Mammary epithelial cell (primary cell): ENCODE results near the gene NSG1.

Source experiments
- CTCF ChIP-seq, 2 donors: IDR thresholded peaks in 1 of 2; conservative IDR thresholded peaks in 1 of 2; 2 replicates each; pipeline ENCODE4 v1.5.1; 2011 to 2012; ENCODE audit warnings: inconsistent platforms in 2 of 2, low read length in 2 of 2, mild to moderate bottlenecking in 2 of 2, control low read depth in 1 of 2, low read depth in 1 of 2; ENCODE audit not compliant: insufficient read depth in 1 of 2; ENCODE audit errors: extremely low read depth in 1 of 2
- EZH2 ChIP-seq: IDR thresholded peaks from 2 replicates; pipeline ENCODE4 v1.6.1; 2012; ENCODE audit warnings: low read length, inconsistent platforms, borderline replicate concordance

- no peak for TF ChIP-seq CTCF (conservative IDR thresholded peaks at IDR 0.05 in 1 of 2, IDR thresholded peaks at IDR 0.05 in 1 of 2; ENCODE audit: extremely low read depth in 1 of 2, insufficient read depth in 1 of 2, low read depth in 1 of 2, low read length in 2 of 2)
- TF ChIP-seq EZH2 = no peak
Observed at GRCh38 chr4:4425119-4425690, 38.3 kb downstream of the NSG1 start.
